HepG2 (cell line): ENCODE results near the gene KMT2A. TPM values are rescaled to one million over a fixed set of nuclear protein-coding genes. Genes with fewer than 3 reads are reported as not detected.

Source experiments
- ATAC-seq: fragments of 200-7000 bp; cut with Tn5 transposase; 3 replicates; pipeline ENCODE4 v1.9.1; 2020; ENCODE audit warnings: mild to moderate bottlenecking, moderate library complexity
- BruUV-seq: library from RNA; stranded (reverse); fragments of 400-500 nt; replicated peaks from 2 replicates; lab custom pipeline; 2021; lab: Mats Ljungman, UMichigan
- CTCF ChIA-PET: fragments of 300-600 bp; formaldehyde crosslinking; extraction: SDS; loops from one replicate; lab custom pipeline; 2021; ENCODE audit warnings: low total read pairs, inconsistent platforms, low intra/inter-chr PET ratio; lab: Yijun Ruan, JAX
- POLR2A ChIA-PET: fragments of 350-600 bp; sonication (Branson Sonifier 250); formaldehyde crosslinking; loops from one replicate; lab custom pipeline; 2020; ENCODE audit warnings: antibody characterized with exemption, inconsistent platforms; lab: Yijun Ruan, JAX
- DNase-seq: peaks from one replicate; pipeline ENCODE4 v3.0.0-alpha.2; 2015; ENCODE audit warnings: low spot score
- FAIRE-seq: peaks from 3 replicates; lab custom pipeline; 2011; peaks lifted over from hg19 to GRCh38; lab: Jason Lieb, UNC
- H2AFZ ChIP-seq: one replicate; pipeline ENCODE4 v1.6.1; 2011; ENCODE audit warnings: low read length, inconsistent platforms
- H3K27ac ChIP-seq: fragments of 300-600 bp; 3 replicates; pipeline ENCODE4 v1.8.0; 2011; ENCODE audit warnings: mixed run types, mild to moderate bottlenecking, mixed read lengths, low read length, inconsistent platforms; ENCODE audit not compliant: insufficient read depth; ENCODE audit errors: extremely low read length
- H3K27me3 ChIP-seq, 2 experiments: fragments of 200-600 bp in 1 of 2; 2 replicates in 1 of 2; 3 replicates in 1 of 2; pipeline versions ENCODE4 v1.6.0 to v1.8.0; 2011; ENCODE audit warnings: low read length in 2 of 2, mild to moderate bottlenecking in 2 of 2, moderate library complexity in 2 of 2, inconsistent platforms in 1 of 2; ENCODE audit not compliant: insufficient read depth in 2 of 2, control insufficient read depth in 1 of 2
- H3K36me3 ChIP-seq, 2 experiments: fragments of 200-600 bp in 1 of 2; replicated peaks in 1 of 2; 2 replicates in 1 of 2; 3 replicates in 1 of 2; pipeline versions ENCODE4 v1.5.1 to v1.8.0; 2011; ENCODE audit warnings: low read length in 2 of 2, inconsistent platforms in 1 of 2; ENCODE audit not compliant: insufficient read depth in 2 of 2, control insufficient read depth in 1 of 2
- H3K4me1 ChIP-seq: 2 replicates; pipeline ENCODE4 v1.5.1; 2012; ENCODE audit warnings: low read length, inconsistent platforms; ENCODE audit not compliant: insufficient read depth
- H3K4me2 ChIP-seq: 2 replicates; pipeline ENCODE4 v1.6.0; 2011; ENCODE audit warnings: low read depth, low read length, inconsistent platforms
- H3K4me3 ChIP-seq, 3 experiments: fragments of 200-600 bp in 1 of 3; sonication (generic), shearing (Covaris generic) in 1 of 3; replicated peaks in 1 of 3; 2 replicates each; pipeline ENCODE4 v1.5.1; 2011 to 2016; ENCODE audit warnings: low read length in 3 of 3, inconsistent platforms in 2 of 3, low read depth in 2 of 3, mild to moderate bottlenecking in 2 of 3, control low read depth in 1 of 3, mixed read lengths in 1 of 3; ENCODE audit not compliant: insufficient read depth in 1 of 3
- H3K79me2 ChIP-seq: one replicate; pipeline ENCODE4 v1.6.1; 2011; ENCODE audit warnings: low read length, inconsistent platforms; ENCODE audit not compliant: insufficient read depth
- H3K9ac ChIP-seq: 2 replicates; pipeline ENCODE4 v1.6.0; 2011; ENCODE audit warnings: mild to moderate bottlenecking, low read depth, low read length, inconsistent platforms; ENCODE audit not compliant: insufficient read depth
- H3K9me3 ChIP-seq: 2 replicates; pipeline ENCODE4 v1.5.1; 2012; ENCODE audit warnings: mild to moderate bottlenecking, low read length
- H4K20me1 ChIP-seq: 2 replicates; pipeline ENCODE4 v1.6.0; 2011; ENCODE audit warnings: inconsistent platforms, mild to moderate bottlenecking, low read length, moderate library complexity; ENCODE audit not compliant: insufficient read depth
- ESRRA ChIP-seq: sonication (generic); formaldehyde crosslinking; IDR thresholded peaks from 2 replicates; pipeline ENCODE4 v1.5.1; 2020; ENCODE audit warnings: mild to moderate bottlenecking, low read depth, missing genetic modification reagents
- HNF4A ChIP-seq: sonication (generic); formaldehyde crosslinking; IDR thresholded peaks from 2 replicates; pipeline ENCODE4 v1.4.0; 2020; ENCODE audit warnings: missing genetic modification reagents
- KIAA2018 ChIP-seq: sonication (generic); formaldehyde crosslinking; IDR thresholded peaks from 2 replicates; pipeline ENCODE4 v1.5.0; 2020; ENCODE audit warnings: mild to moderate bottlenecking, missing genetic modification reagents, borderline replicate concordance
- THRA ChIP-seq: sonication (generic); formaldehyde crosslinking; IDR thresholded peaks from 2 replicates; pipeline ENCODE4 v1.4.0; 2020; ENCODE audit warnings: missing genetic modification reagents, borderline replicate concordance
- WGBS: methylation state at CpG from one replicate; pipeline ENCODE4 v1.1.6; 2017; ENCODE audit warnings: low lambda C conversion rate; 5-methylcytosine and 5-hydroxymethylcytosine counted together
- in situ Hi-C: cut with HindIII; loops from 2 replicates; pipeline ENCODE4 v1.10.0; 2017; ENCODE audit warnings: low pct_unique_long_range_greater_than_20kb; ENCODE audit not compliant: extremely low pct_ligation_motif_present
- intact Hi-C: fragments of 100-400 bp; cut with micrococcal nuclease; formaldehyde crosslinking; loops from one replicate; pipeline ENCODE4 v1.10.0; 2022; ENCODE audit not compliant: unreplicated experiment
- polyA plus RNA-seq, 8 experiments: library from polyadenylated mRNA; depleted of rRNA in 3 of 8; stranded (reverse) in 7 of 8; unstranded in 1 of 8; fragments of >200 nt; fragmentation: Illumina TruSeq in 4 of 8; extraction: Trizol in 4 of 8; gene quantifications; 2 replicates each; pipeline versions ENCODE4 v1.2.1 to v1.2.3, GENCODE V29; 2011 to 2016; ENCODE audit warnings: low read depth in 4 of 8, missing spikeins in 1 of 8, mixed read lengths in 1 of 8; ENCODE audit not compliant: insufficient read depth in 1 of 8
- total RNA-seq, 5 experiments: library from RNA; depleted of rRNA; stranded (reverse); fragments of >200 nt; fragmentation: Illumina TruSeq; extraction: Trizol; gene quantifications; 2 replicates each; pipeline ENCODE4 v1.2.3, GENCODE V29; 2016; ENCODE audit warnings: low read depth in 1 of 5

KMT2A gene
- total and polyA plus RNA-seq, 2 of the 13 experiments (the other 11 are each of a cell fraction or from before 2014, with no cell fraction given), result 12.4 to 20.0 TPM

- Histone ChIP-seq H3K27me3 (no peaks in the 10 kb centered on the region; a peak in 1 of 5 replicates), H3K4me1 (no peaks in the 10 kb centered on the region), H3K27ac (no peak overlapping the region), H3K9me3 (no peaks in the 10 kb centered on the region), H3K4me3 (no peak overlapping the region), H3K9ac (no peak overlapping the region), H3K36me3 (peaks cover 17 to 70% of the 10 kb centered on the region in 2 experiments), H4K20me1 (no peaks in the 10 kb centered on the region), H2AFZ (no peak overlapping the region), H3K4me2 (no peak overlapping the region), H3K79me2 (no peaks in the 10 kb centered on the region)
- TF ChIP-seq THRA (CRISPR knock-in tag) (no peak), ESRRA (CRISPR knock-in tag) (no peak), KIAA2018 (CRISPR knock-in tag) (no peak), HNF4A (CRISPR knock-in tag) (no peak)
- in situ Hi-C loops, result no loop called here
- no TSS peak for BruUV-seq
- ATAC-seq, result no peak
- DNase-seq, result no peak
- WGBS, result 97% methylated on average over 7 of the region's 7 CpGs
- intact Hi-C loops, result no loop called here
- POLR2A ChIA-PET, result no interaction called here
- CTCF ChIA-PET, result no interaction called here
- FAIRE-seq, result no peak
These were observed 77.8 kb downstream of the KMT2A start for GRCh38 chr11:118514103-118514502.
